Measurements from ENCODE around the gene TULP4. TPM values are rescaled to one million over a fixed set of nuclear protein-coding genes. Genes with fewer than 3 reads are reported as not detected.
A peak's percentile ranks its signal among the peaks of the same experiment; 100 is the strongest.
"Not testable (repeated sequence)": the region's sequence is repeated elsewhere in the genome, so short reads cannot be mapped to it uniquely, and the experiment has no call there.

Gene TULP4
- total and polyA plus RNA-seq, 2 of the 8 experiments (the other 6 are each of a cell fraction or from before 2014, with no cell fraction given): 7.7 to 51.6 TPM

- H2BK15ac ChIP-seq (ENCODE audit: low read length); H3K36me3 ChIP-seq (ENCODE audit: control insufficient read depth in 2 of 4, insufficient read depth in 4 of 4, low read length in 3 of 4); H3K23me2 ChIP-seq (ENCODE audit: low read depth, low read length); H2BK120ac ChIP-seq (replicated peaks; ENCODE audit: low read depth, low read length); H4K8ac ChIP-seq (ENCODE audit: extremely low read depth, insufficient read depth, low read length); H2AK5ac ChIP-seq (ENCODE audit: low read depth, low read length); H2BK5ac ChIP-seq (ENCODE audit: low read depth, low read length); H3K79me1 ChIP-seq (ENCODE audit: low read depth, low read length); H3K56ac ChIP-seq (replicated peaks; ENCODE audit: insufficient read length, low read depth, low read length); H2BK20ac ChIP-seq (ENCODE audit: low read length); H3K18ac ChIP-seq (ENCODE audit: extremely low read depth, low read length); POLR2A ChIA-PET (ENCODE audit: partially characterized antibody); H3K9me3 ChIP-seq (ENCODE audit: insufficient read depth in 2 of 2, low read depth in 1 of 2, low read length in 1 of 2); H2AFZ ChIP-seq (ENCODE audit: low read length); H3K9ac ChIP-seq (replicated peaks in 1 of 4; ENCODE audit: extremely low read depth in 1 of 4, low read depth in 3 of 4, low read length in 3 of 4); H3K27me3 ChIP-seq (replicated peaks in 1 of 4; ENCODE audit: control insufficient read depth in 3 of 4, extremely low read depth in 1 of 4, insufficient read depth in 3 of 4, low read length in 3 of 4); H3K4ac ChIP-seq (replicated peaks; ENCODE audit: insufficient read length, low read depth, low read length); H3K27ac ChIP-seq (ENCODE audit: low read depth, low read length); H4K91ac ChIP-seq (replicated peaks; ENCODE audit: insufficient read length, low read length); H3K14ac ChIP-seq (ENCODE audit: insufficient read length); H4K20me1 ChIP-seq (replicated peaks in 1 of 2; ENCODE audit: control insufficient read depth in 1 of 2, insufficient read depth in 2 of 2, low read length in 2 of 2); H2BK12ac ChIP-seq (ENCODE audit: low read depth, low read length); H3K23ac ChIP-seq (ENCODE audit: insufficient read length); H4K5ac ChIP-seq (ENCODE audit: insufficient read length, low read depth, low read length): not testable (repeated sequence)
- H3K79me2 ChIP-seq (ENCODE audit: control insufficient read depth in 1 of 2, insufficient read depth in 2 of 2, low read length in 2 of 2): peaks cover 3 to 41% of the 10 kb centered on the region in 2 experiments; a peak in 3 of 4 replicates
- peak overlapping the region in 1 of 4 experiments; percentile 45; a peak in 1 of 8 replicates for H3K4me3 ChIP-seq (ENCODE audit: extremely low read depth in 1 of 4, insufficient read depth in 2 of 4, low read depth in 3 of 4, low read length in 4 of 4)
- DNase-seq (ENCODE audit: low read depth in 1 of 2, low spot score in 2 of 2) (peak; percentile 61 to 77), FAIRE-seq (peak; percentile 91)
- peaks cover 8 to 22% (median 22%) of the 10 kb centered on the region in 4 experiments; a peak in 6 of 7 replicates for H3K4me1 ChIP-seq (replicated peaks in 1 of 4; ENCODE audit: control insufficient read depth in 3 of 4, insufficient read depth in 4 of 4, low read length in 3 of 4)
- WGBS, 2 experiments (ENCODE audit: extremely low coverage in 1 of 2, insufficient coverage in 1 of 2, insufficient read length in 1 of 2, insufficient replicate concordance in 2 of 2, low coverage in 1 of 2, low lambda C conversion rate in 2 of 2, missing lambda C conversion rate in 1 of 2): 14% methylated on average over 10 of the region's 10 CpGs; no CpG with 5 or more reads in 1 of the 2 experiments
- H3K4me2 ChIP-seq (ENCODE audit: insufficient read depth in 1 of 2, low read depth in 2 of 2, low read length in 2 of 2): peak overlapping the region in 1 of 2 experiments; percentile 54; a peak in 1 of 4 replicates
- CTCF ChIA-PET (ENCODE audit: partially characterized antibody): interaction anchor here (0.9 kb wide), 2 partner anchors 82 to 442 kb away, joined by 3 read pairs; no protein-coding TSS in a partner anchor
- peak; percentile 10 for TF ChIP-seq ASH2L (IDR thresholded peaks at IDR 0.05; ENCODE audit: low read length)
- peak; percentile 83 for TF ChIP-seq TCF12 (IDR thresholded peaks at IDR 0.05; ENCODE audit: low read depth, low read length)
- peak; percentile 62 to 82 for TF ChIP-seq BCL11A (IDR thresholded peaks at IDR 0.05; ENCODE audit: low read depth in 2 of 2, low read length in 2 of 2)
- peak; percentile 90 for TF ChIP-seq NANOG (IDR thresholded peaks at IDR 0.05; ENCODE audit: insufficient read depth, low read depth, low read length, poor library complexity, severe bottlenecking)
- TF ChIP-seq ATF2 (IDR thresholded peaks at IDR 0.05; ENCODE audit: low read length): peak; percentile 81
- peak; percentile 93 for TF ChIP-seq SP1 (IDR thresholded peaks at IDR 0.05; ENCODE audit: low read depth, low read length)
- peak; percentile 92 for TF ChIP-seq RXRA (IDR thresholded peaks at IDR 0.05; ENCODE audit: insufficient read depth, low read depth, low read length)
- TF ChIP-seq CEBPB (IDR thresholded peaks at IDR 0.05; ENCODE audit: low read depth, low read length): peak; percentile 78
- peak in 1 of 2 experiments; percentile 8; a peak in 1 of 4 replicates for TF ChIP-seq RAD21 (IDR thresholded peaks at IDR 0.05 in 1 of 2, conservative IDR thresholded peaks at IDR 0.05 in 1 of 2; ENCODE audit: low read depth in 2 of 2, low read length in 2 of 2)
- peak; percentile 43; the same call in 1 of the 2 replicates for TF ChIP-seq JUND (IDR thresholded peaks at IDR 0.05; ENCODE audit: low read length)
- 0 out of 2 replicates have a peak, but pooled peaks have one; percentile 32 for TF ChIP-seq POLR2AphosphoS5 (IDR thresholded peaks at IDR 0.05; ENCODE audit: low read depth, low read length)
- TF ChIP-seq EP300 (IDR thresholded peaks at IDR 0.05; ENCODE audit: borderline replicate concordance in 1 of 2, low read depth in 2 of 2, low read length in 2 of 2): peak; percentile 83 to 95
Measured at GRCh38 chr6:158339197-158339596, 26.9 kb downstream of the TULP4 start.
